AG09309 (cell line): ENCODE measurements around the gene PLA2G4B.

Experiments used
- DNase-seq: peaks from one replicate; pipeline ENCODE4 v3.0.0-alpha.2; 2010; ENCODE audit warnings: low read depth
- H3K4me3 ChIP-seq: 2 replicates; pipeline ENCODE4 v1.5.1; 2011; ENCODE audit warnings: mild to moderate bottlenecking, low read depth, low read length, moderate library complexity; ENCODE audit not compliant: control insufficient read depth
- CTCF ChIP-seq: IDR thresholded peaks from 2 replicates; pipeline ENCODE4 v1.5.1; 2011; ENCODE audit warnings: mild to moderate bottlenecking, low read depth, low read length, inconsistent platforms; ENCODE audit not compliant: insufficient read depth, control insufficient read depth; ENCODE audit errors: missing control alignments

Gene PLA2G4B

GRCh38 chr15:41852736-41853590 lies 14.3 kb downstream of the PLA2G4B start:
- no peak for DNase-seq
- no peak for TF ChIP-seq CTCF
- H3K4me3 ChIP-seq = no peak overlapping the region

DNA sequence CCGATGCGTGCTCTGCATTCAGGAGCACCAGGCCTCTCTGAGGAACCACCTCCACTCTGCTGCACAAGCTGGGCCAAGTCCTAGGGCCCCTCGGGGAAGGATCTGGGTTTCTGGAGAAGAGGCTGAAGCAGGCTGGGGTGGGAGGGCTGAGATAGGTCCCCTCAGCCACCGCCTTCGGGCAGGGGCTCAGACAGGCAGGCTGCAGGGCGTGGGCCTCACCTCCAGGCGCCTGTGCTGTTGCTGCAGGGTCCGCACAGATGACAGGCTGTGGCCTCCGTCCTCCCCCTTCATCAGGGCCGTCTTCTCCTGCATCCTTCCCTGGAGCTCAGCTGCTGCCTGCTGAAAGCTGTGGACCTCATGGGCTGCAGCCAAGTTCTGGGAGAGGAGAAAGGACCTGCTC lies 15.2 kb downstream of the PLA2G4B start:
- DNase-seq = no peak
- no peak for TF ChIP-seq CTCF
- no peak overlapping the region for H3K4me3 ChIP-seq

GRCh38 chr15:41854443-41854842 lies 15.8 kb downstream of the PLA2G4B start:
- no peak for DNase-seq

DNA sequence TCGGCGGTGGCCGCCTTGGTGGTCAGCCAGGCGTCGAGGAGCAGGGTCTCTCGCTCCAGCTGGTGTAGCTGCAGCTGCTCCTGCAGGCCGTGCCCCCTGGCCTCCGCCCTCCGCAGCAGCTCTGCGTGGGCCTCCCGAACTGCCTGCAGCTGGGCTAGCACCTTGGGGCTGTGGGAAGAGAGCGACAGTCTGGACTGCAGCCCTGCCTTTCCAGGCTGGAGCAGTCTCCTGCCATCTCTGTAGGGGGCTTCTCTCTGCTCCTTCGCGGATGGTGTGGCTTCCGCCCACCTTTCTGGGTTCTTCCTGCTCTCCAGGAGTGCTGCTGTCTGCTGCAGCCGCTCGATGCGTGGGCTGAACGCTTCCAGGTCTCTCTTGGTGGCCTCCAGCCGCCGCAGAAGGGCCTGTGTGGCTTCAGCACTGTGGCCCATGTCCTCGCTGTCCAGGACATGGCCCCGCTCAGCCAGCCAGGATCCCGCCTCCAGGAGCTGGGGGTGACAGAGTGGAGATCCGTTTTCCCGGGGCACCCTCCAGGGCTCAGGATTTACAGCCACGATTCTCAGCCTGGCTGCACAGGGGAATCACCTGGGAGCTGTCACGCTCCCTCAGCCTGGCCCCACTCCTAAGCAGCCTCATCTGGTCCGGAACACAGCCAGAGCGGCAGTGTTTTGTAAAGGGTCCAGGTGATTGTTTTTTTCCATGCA lies 16.8 kb downstream of the PLA2G4B start:
- no peak for TF ChIP-seq CTCF
- no peak overlapping the region for H3K4me3 ChIP-seq
- DNase-seq = no peak

More at GRCh38 chr15:41854443-41854842, 15.8 kb downstream of the PLA2G4B start:
- no peak overlapping the region for H3K4me3 ChIP-seq
- TF ChIP-seq CTCF = no peak

DNA sequence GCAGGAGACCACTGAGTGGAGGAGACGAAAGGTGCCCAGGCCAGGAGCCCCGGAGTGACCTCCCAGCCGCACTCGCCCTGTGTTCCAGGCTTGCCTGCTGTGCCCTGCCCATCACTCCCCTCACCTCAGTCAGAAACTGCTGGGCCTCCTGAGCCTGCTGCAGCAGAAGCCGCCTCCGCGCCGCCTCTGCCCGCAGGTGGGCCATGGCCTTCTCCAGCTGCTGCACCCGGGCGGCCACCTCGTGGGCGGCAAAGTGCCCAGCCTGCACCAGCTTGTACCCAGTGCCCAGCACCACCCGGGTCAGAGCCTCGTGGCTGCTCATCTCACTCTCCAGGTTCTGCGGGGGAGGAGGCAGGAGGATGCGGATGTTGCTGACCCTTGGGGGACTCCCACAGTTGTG lies 17.6 kb downstream of the PLA2G4B start:
- TF ChIP-seq CTCF = no peak
- no peak for DNase-seq
- no peak overlapping the region for H3K4me3 ChIP-seq

DNA sequence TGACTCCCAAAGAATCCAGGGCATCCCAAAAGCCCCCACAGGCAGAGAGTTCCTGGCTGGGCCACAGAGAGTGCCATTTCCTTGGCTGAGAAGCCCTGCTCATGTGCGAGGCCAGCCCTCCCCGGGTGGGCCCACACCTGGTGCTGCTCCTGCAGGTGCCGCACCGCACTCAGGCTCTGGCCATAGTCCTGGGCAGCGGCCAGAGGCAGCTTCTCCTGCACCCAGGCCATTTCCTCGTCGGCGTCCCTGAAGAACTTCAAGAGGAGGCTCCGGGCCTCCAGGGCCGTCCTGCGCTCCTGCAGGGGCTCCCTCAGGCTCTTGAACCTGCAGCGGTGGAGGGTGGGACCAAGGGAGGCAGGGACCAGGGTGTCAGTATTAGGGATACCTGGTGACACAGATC lies 18.1 kb downstream of the PLA2G4B start:
- no peak for DNase-seq
- no peak for TF ChIP-seq CTCF

DNA sequence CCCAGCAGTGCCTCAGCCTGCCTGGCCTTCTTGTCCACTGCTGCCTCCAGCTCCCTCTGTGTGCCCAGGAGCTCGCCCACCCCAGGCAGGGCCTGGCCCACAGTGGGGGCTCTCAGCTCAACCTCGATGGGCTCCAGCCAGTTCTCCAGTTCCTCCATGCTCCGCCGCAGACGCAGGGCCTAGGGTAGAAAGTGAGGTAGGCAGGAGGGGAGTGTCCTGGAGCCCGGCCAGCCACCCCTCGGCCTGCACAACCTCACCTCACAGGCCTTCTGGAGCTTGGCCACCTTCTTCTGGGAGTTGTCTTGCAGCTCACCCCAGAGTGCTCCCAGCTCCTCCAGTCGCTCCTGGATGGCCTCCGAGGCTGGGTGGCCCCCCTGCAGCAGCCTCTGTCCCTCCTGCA lies 18.7 kb downstream of the PLA2G4B start:
- DNase-seq = no peak
- H3K4me3 ChIP-seq = no peak overlapping the region
- no peak for TF ChIP-seq CTCF

More for the DNA sequence above, 18.1 kb downstream of the PLA2G4B start:
- H3K4me3 ChIP-seq = no peak overlapping the region
